NCI-H2196 treated with DMSO at 0.1 percent for 48 hours (cell line): ENCODE data around the gene UBE3D.

Source experiments
- DNase-seq: peaks from one replicate; lab custom pipeline; 2025; ENCODE audit not compliant: unreplicated experiment; lab: John Stamatoyannopoulos, UW

The UBE3D gene, protein sequence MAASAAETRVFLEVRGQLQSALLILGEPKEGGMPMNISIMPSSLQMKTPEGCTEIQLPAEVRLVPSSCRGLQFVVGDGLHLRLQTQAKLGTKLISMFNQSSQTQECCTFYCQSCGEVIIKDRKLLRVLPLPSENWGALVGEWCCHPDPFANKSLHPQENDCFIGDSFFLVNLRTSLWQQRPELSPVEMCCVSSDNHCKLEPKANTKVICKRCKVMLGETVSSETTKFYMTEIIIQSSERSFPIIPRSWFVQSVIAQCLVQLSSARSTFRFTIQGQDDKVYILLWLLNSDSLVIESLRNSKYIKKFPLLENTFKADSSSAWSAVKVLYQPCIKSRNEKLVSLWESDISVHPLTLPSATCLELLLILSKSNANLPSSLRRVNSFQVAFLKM

DNA sequence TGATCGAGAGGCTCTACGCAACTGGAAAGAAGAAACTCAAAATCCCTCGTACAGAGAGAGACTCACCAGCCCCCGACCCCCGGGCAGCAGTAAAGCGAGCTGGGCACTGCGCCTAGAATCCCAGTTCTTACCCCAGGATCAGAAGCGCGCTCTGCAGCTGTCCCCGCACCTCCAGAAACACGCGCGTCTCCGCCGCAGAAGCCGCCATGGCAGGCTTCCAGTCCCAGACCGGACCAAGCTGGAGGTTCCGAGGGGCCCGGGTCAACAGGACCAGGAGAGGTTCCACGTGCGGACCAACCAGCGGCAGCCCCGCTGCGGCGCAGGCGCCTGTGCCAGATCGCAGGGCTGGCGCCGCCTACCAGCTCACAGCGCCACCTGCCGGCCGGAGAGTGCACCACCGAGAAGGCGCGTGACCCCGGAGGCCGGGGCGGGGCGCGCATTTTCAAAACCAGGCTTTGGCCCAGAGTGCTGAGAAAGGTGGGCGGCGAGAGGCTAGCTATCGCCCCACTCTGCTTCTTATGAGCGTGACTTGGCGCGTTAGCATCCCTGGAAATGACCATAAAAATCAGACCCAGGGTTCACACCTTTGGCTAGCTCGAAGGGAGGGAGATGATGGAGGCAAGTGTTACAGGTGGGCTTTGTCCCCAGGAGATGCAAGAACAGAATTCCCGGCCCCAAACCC lies at the start of gene UBE3D:
Gene UBE3D (minus strand): TSS at position 331 of the 682 bp plus-strand sequence. CDS start 123 bp downstream, at position 208.
- DNase-seq = peak; percentile 86

DNA sequence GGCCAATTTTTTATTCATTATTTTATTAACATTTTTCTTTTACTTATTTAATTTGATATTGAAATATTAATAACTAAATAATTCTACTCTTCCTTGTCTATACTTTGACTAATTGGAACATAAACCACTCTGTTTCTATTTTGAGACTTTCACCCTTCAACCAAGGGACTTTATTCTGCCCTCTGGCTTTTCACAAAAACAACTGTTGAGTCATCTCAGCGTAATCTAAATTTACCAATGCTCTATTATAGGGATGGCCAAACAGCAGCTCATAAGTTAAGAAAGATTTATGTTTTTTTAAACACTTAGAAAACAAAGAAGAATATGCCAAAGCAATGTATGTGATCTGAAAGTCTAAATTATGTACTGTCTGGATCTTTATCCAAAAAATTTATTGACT lies 48.5 kb upstream of the UBE3D start:
- no peak for DNase-seq

GRCh38 chr6:83113258-83113657 lies 47.6 kb upstream of the UBE3D start:
- no peak for DNase-seq

DNA sequence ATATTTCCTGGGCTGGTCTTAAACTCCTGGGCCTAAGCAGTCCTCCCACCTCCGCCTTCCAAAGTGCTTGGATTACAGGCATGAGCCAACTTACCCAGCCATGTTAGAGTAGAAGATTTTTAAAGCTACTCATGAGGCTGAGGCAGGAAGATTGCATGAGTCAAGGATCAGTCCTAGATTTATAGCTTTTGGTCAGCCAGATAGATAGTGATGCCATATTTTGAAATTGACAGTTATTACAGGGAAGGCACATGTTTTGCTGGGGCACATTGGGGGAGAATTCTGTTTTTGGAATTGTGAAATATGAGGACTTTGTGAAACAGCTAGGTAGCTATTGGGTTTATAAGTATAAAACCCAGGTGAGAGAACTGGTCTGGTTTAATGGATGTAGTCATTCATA lies 42.7 kb upstream of the UBE3D start:
- no peak for DNase-seq

DNA sequence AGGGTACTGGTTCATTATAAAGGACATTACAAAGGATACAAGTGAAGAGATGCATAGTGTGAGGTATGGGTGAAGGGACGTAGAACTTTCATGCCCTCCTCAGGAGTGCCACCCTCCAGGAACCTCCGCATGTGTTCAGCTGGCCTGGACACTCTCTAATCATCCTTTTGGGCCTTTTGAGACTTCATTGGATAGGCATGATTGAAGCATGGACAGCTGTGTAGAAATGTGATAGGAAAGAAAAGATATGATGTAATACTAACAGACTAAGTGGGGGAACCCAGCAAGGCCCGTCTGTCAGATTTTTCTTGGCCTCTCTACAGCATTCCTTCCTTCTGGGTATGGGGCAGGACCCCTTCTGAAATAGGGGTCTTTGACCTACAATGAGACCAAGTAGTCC lies 32.9 kb upstream of the UBE3D start:
- no peak for DNase-seq

DNA sequence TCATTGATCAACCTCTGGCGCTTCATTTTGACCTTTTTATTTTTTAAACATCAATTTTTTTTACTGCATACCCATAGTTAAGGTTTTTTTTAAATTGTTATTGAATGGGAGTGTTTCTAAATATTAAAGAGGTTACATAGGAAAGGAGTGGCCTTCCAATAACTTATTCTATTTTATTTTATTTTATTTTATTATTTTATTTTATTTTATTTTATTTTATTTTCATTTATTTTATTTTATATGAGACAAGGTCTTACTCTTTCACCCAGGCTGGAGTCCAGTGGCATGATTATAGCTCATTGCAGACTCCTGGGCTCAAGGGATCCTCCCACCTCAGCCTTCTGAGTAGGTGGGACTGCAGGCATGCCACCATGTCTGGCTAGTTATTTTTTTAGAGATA lies 32.0 kb upstream of the UBE3D start:
- no peak for DNase-seq

- DNase-seq = no peak
These were observed 31.6 kb upstream of the UBE3D start for GRCh38 chr6:83097204-83097603.

GRCh38 chr6:83096791-83097190 lies 31.1 kb upstream of the UBE3D start:
- DNase-seq = no peak

DNA sequence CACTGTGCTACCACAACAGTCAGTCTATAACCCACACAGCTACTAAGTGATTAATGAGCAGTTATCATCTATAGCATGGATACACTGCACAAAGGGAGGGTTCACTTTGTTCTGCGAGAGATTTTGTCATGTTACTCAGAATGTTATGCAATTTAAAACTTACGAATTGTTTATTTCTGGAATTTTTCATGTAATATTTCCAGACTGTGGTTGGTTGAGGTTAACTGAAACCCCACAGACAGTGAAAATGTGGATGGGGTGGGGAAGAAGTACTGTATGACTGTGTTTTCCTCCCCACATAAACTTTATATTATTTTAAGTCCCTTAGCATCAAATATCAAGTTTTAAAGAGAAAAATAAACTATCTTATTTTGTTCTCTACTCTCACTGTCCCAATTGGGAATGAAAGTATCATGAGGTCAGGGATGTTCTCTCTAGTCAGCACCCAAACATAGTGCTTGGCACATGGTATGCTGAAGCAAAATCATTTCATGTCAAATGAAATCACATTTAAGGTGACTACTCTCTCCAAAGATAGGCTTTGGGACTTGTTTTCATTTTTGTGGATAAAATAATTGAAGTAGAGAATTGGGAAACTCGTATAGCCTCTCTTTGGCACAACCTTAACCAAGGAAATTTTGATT lies 27.2 kb upstream of the UBE3D start:
- DNase-seq = no peak

- DNase-seq = no peak
These were observed 21.1 kb upstream of the UBE3D start for GRCh38 chr6:83086751-83087150.

DNA sequence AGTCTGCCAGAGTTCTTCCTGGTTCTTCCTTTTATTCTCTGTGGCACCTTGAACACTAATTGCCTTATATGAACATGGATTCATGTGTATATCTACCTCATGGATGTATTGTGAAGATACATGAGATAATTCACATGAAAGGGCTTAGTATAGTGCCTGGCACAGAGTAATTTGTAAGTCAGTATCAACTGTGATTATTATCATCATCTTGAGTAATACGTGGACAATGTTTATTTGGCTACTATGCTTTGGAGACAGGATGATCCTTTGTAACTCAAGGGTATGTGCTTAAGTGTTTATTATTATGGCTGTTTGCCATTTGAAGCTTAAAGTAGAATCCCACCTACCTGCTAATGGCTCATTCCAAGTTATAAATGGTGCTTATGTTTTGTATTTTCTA lies 17.8 kb upstream of the UBE3D start:
- DNase-seq = no peak

DNA sequence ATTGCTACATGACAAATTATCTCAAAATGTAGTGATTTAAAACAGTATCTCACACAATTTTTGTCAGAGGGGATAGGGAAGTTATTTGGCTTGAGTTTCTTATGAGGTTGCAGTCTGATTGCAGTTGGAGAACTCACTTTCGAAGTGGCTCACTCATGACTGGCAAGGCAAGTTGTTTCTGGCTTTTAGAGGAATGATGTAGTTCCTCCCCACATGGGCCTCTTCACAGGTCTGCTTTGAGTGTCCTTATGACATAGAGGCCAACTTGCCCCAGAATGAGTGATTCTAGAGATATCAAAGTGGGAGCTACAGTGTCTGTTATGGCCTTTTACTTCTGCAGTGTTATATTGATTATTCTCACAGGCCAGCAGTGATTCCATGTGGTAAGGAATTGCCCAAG lies 8.0 kb upstream of the UBE3D start:
- no peak for DNase-seq

DNA sequence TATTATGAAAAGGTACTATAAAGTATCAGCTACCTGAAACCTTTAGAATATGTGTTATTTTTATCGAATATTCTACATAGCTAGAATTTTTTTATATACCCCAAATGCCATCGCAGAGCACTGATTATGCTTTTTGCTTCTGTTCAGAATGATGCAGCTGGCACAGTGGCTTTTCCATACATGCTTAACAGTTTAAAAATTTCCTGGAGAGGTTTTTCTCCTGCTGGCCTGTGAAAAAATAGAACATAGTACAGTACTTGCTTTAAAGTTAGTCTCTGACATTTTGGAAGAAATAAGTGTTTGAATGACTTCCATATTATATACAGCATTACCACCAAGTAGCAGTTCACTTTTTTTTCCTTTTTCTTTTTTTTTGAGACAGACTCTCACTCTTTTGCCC lies 7.1 kb upstream of the UBE3D start:
- DNase-seq = no peak

GRCh38 chr6:83071707-83072106 lies 6.1 kb upstream of the UBE3D start:
- no peak for DNase-seq

DNA sequence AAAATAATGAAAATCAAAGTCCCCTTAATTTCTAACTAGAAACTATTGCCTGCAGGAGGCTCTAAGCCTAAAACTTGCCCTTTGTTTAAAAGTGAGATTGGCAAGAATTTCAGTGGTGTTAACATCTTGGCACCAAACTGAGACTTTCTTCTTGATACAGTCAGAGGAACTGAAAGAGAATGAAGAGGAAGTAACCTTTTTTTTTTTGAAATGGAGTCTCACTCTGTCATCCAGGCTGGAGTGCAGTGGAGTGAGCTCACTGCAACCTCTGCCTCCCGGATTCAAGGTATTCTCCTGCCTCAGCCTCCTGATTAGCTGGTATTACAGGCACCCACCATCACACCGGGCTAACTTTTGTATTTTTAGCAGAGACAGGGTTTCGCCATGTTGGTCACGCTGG lies 5.4 kb upstream of the UBE3D start:
- no peak for DNase-seq

DNA sequence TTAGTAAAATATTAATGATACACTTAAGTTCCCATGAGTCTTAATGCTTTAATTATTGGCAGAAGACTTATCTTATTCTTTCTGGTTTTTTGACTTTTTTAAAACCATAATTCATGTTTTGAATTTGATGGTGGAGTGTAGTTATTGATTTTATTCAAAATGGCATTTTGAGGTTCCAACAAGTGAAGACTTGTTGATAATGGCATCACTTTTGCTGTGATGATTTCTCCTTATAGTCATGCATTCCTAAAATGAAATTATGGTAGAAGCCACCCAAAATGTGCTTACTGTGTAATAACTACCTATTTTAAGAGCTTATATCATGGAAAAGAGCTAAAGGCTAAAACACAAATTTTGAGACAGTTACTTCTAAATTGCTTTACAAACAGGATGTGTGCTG lies 4.0 kb upstream of the UBE3D start:
- DNase-seq = no peak

DNA sequence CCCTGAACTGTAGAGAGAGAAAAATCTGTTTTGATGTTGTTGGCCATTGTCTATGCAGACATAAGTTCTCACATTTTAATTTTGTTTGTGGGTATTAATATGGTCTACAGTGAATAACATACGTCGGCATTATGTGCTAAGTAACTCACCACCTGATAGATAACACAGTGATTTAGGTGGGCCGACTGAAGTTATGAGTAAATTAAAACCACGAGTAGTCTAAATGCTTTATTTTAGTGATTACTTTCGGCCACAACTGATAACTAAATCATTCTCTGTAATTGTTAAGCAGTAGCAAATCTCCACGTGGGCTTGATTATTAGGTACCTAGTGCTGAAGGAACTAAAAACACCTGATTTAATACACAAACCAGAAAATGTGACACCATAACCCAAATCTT lies 3.0 kb upstream of the UBE3D start:
- DNase-seq = no peak

DNA sequence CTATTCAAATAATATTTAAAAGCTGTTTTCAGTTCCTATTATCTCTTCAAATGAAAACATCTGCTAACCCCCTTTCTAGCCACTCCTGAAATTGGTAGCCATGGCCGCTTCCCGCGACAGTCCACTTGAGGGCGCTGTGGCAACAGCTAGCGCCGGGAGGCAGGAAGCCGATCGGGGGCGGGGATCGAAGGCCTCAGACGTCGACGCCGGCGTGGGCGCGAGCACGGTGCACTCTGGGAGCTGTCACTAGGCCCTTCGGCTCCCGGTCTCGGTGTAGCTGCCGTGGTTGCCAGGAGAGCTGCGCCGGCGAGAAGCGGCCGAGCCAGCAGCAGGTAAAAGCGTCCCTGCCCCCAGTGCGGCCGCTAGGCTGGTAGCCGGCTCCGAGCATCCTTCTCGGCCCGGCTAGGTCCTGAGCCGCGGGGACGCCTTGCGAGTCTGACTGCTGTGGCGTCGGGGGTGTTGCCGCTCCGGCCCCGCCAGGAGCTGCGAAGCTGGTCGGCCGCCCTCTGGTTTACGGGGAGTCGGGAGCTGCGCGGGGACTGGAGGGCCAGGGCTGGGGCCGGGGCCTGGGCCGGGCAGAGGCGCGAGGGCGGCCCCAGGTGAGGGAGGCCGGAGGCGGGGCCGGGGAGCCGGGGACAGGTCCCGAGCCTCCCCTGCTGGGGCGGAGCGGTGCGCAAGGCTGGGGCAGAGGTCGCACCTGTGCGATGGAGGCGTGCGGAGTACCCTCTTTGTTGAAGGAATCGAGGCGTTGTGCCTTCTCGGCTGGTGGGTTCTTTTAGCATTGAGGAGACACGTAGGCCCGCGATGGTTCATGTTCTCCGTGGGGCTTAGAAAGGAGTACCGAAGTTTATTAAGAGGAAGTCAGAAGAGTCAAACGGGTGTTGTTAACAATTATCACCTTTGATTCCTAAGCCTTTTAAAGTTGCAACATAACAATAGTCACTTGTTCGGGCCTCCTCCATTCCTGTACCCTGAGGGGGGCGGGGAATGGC lies 2.1 kb upstream of the UBE3D start, which contains the start of gene DOP1A:
Gene DOP1A (plus strand): TSS at position 224 of the 992 bp plus-strand sequence. CDS start 29,307 bp downstream, outside the sequence.
- peak; percentile 95 for DNase-seq

DNA sequence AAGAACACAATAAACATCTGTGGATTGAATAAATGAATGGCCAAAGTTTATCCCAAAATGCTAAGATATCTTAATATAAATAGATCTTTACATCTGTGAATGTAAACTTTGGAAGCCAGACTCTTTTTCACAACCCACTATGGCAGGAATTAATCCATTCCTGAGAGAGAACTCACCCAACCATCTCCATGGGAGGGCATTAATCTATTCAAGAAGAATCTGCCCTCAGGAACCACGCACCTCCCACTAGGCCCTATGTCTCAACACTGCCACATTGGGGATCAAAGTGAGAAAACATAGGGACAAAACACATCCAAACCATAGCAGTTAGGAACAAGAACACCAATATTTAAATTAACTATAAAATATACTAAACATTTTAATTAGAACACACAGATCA lies 3.4 kb downstream of the UBE3D start:
- no peak for DNase-seq

DNA sequence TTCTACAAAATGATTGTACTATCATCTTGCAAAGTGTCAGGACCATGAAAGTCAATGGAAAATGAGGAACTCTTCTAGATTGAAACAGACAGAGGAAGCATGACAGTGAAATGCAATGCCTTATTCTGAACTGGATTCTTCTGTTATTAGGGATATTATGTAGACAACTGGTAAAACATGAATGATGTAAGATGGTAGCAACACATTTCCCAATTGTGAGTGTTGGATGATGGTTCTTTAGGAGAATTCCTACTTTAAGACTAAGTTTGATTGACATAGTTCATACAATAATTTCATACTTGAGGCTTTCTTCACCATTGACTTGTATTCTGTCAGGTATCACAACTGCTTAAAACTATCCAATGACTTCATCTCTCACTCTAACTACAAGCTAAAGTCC lies 4.5 kb downstream of the UBE3D start:
- DNase-seq = no peak
